H9 (cell line): Measurements from ENCODE around the gene KAZN. TPM values are rescaled to one million over a fixed set of nuclear protein-coding genes. Genes with fewer than 3 reads are reported as not detected.

Experiments used
- DNase-seq: peaks from one replicate; pipeline ENCODE4 v3.0.0-alpha.2; 2017
- H2AFZ ChIP-seq: one replicate; pipeline ENCODE4 v1.6.1; 2013; ENCODE audit warnings: mild to moderate bottlenecking, low read length, control low read depth, moderate library complexity
- H2AK5ac ChIP-seq: 2 replicates; pipeline ENCODE4 v1.6.1; 2013; ENCODE audit warnings: low read length, control low read depth, mixed read lengths; ENCODE audit not compliant: insufficient read length
- H2BK120ac ChIP-seq: one replicate; pipeline ENCODE4 v1.6.1; 2013; ENCODE audit warnings: low read depth, mild to moderate bottlenecking, low read length, control low read depth, inconsistent platforms; ENCODE audit not compliant: poor library complexity, severe bottlenecking
- H2BK12ac ChIP-seq: 2 replicates; pipeline ENCODE4 v1.6.1; 2013; ENCODE audit warnings: low read length, control low read depth, mixed read lengths, low read depth; ENCODE audit not compliant: insufficient read length
- H2BK15ac ChIP-seq: 2 replicates; pipeline ENCODE4 v1.6.1; 2013; ENCODE audit warnings: low read depth, low read length, control low read depth
- H2BK20ac ChIP-seq: one replicate; pipeline ENCODE4 v1.6.1; 2013; ENCODE audit warnings: low read depth, mild to moderate bottlenecking, low read length, control low read depth, inconsistent platforms; ENCODE audit not compliant: poor library complexity, severe bottlenecking
- H2BK5ac ChIP-seq: 2 replicates; pipeline ENCODE4 v1.6.1; 2013; ENCODE audit warnings: low read length, control low read depth, mixed read lengths; ENCODE audit not compliant: insufficient read length
- H3K14ac ChIP-seq: 2 replicates; pipeline ENCODE4 v1.6.1; 2013; ENCODE audit warnings: low read length, control low read depth; ENCODE audit not compliant: insufficient read depth
- H3K18ac ChIP-seq: 2 replicates; pipeline ENCODE4 v1.6.1; 2013; ENCODE audit warnings: low read depth, mild to moderate bottlenecking, mixed read lengths, low read length, control low read depth; ENCODE audit not compliant: insufficient read length
- H3K23ac ChIP-seq: 2 replicates; pipeline ENCODE4 v1.6.1; 2013; ENCODE audit warnings: low read length, control low read depth, mixed read lengths, low read depth; ENCODE audit not compliant: insufficient read length
- H3K23me2 ChIP-seq: 2 replicates; pipeline ENCODE4 v1.6.1; 2013; ENCODE audit warnings: low read depth, mild to moderate bottlenecking, mixed read lengths, low read length, control low read depth; ENCODE audit not compliant: insufficient read length, poor library complexity, severe bottlenecking
- H3K27ac ChIP-seq: 2 replicates; pipeline ENCODE4 v1.5.1; 2013; ENCODE audit warnings: low read length, control low read depth, mixed read lengths, low read depth; ENCODE audit not compliant: insufficient read length
- H3K27me3 ChIP-seq: 2 replicates; pipeline ENCODE4 v1.6.1; 2013; ENCODE audit warnings: low read length, control low read depth, inconsistent platforms; ENCODE audit not compliant: insufficient read depth
- H3K4ac ChIP-seq: 2 replicates; pipeline ENCODE4 v1.6.1; 2013; ENCODE audit warnings: low read depth, mild to moderate bottlenecking, control low read depth, inconsistent platforms, low read length, moderate library complexity
- H3K4me1 ChIP-seq: 2 replicates; pipeline ENCODE4 v1.6.1; 2013; ENCODE audit warnings: low read length, control low read depth, inconsistent platforms; ENCODE audit not compliant: insufficient read depth
- H3K4me2 ChIP-seq: 2 replicates; pipeline ENCODE4 v1.6.1; 2013; ENCODE audit warnings: low read length, control low read depth, mixed read lengths; ENCODE audit not compliant: insufficient read length, insufficient read depth
- H3K56ac ChIP-seq: 2 replicates; pipeline ENCODE4 v1.6.1; 2013; ENCODE audit warnings: low read depth, mild to moderate bottlenecking, mixed read lengths, low read length, control low read depth; ENCODE audit not compliant: insufficient read length
- H3K79me1 ChIP-seq: 2 replicates; pipeline ENCODE4 v1.6.1; 2013; ENCODE audit warnings: low read depth, mild to moderate bottlenecking, moderate library complexity, low read length, control low read depth, inconsistent platforms; ENCODE audit not compliant: insufficient read depth, poor library complexity, severe bottlenecking
- H3K79me2 ChIP-seq: 2 replicates; pipeline ENCODE4 v1.6.1; 2013; ENCODE audit warnings: low read length, control low read depth, inconsistent platforms; ENCODE audit not compliant: insufficient read depth
- H3K9ac ChIP-seq: 2 replicates; pipeline ENCODE4 v1.6.1; 2013; ENCODE audit warnings: low read length, control low read depth, mixed read lengths; ENCODE audit not compliant: insufficient read length; ENCODE audit errors: extremely low read depth
- H3K9me3 ChIP-seq: one replicate; pipeline ENCODE4 v1.6.1; 2013; ENCODE audit warnings: low read depth, low read length, inconsistent platforms; ENCODE audit not compliant: control insufficient read depth
- H3T11ph ChIP-seq: one replicate; pipeline ENCODE4 v1.6.1; 2013; ENCODE audit warnings: mild to moderate bottlenecking, low read length, control low read depth, inconsistent platforms
- H4K20me1 ChIP-seq: one replicate; pipeline ENCODE4 v1.6.1; 2013; ENCODE audit not compliant: control insufficient read depth, insufficient read length, insufficient read depth
- H4K5ac ChIP-seq: 2 replicates; pipeline ENCODE4 v1.6.1; 2013; ENCODE audit warnings: low read depth, mild to moderate bottlenecking, mixed read lengths, low read length, control low read depth; ENCODE audit not compliant: insufficient read length
- H4K8ac ChIP-seq: replicated peaks from 2 replicates; pipeline ENCODE4 v1.6.1; 2013; ENCODE audit warnings: low read length, control low read depth, mixed read lengths, low read depth; ENCODE audit not compliant: insufficient read length
- H4K91ac ChIP-seq: 2 replicates; pipeline ENCODE4 v1.6.1; 2013; ENCODE audit warnings: low read depth, mild to moderate bottlenecking, moderate library complexity, mixed read lengths, low read length, control low read depth; ENCODE audit not compliant: insufficient read length
- H3K27ac Mint-ChIP-seq, 3 experiments: 2 replicates in 2 of 3; 3 replicates in 1 of 3; pipeline ENCODE4 v1.8.0; 2020 to 2021; ENCODE audit warnings: mixed read lengths in 3 of 3, mild to moderate bottlenecking in 1 of 3, moderate library complexity in 1 of 3
- H3K27me3 Mint-ChIP-seq: 2 replicates; pipeline ENCODE4 v1.8.0; 2021; ENCODE audit warnings: low read depth, mild to moderate bottlenecking, moderate library complexity, mixed read lengths
- H3K36me3 Mint-ChIP-seq, 3 experiments: 2 replicates in 2 of 3; 3 replicates in 1 of 3; pipeline ENCODE4 v1.8.0; 2020 to 2021; ENCODE audit warnings: low read depth in 3 of 3, mixed read lengths in 3 of 3; ENCODE audit not compliant: insufficient read depth in 1 of 3
- H3K4me1 Mint-ChIP-seq, 2 experiments: 2 replicates each; pipeline ENCODE4 v1.8.0; 2020; ENCODE audit warnings: mixed read lengths in 2 of 2
- H3K4me3 Mint-ChIP-seq, 2 experiments: 2 replicates in 1 of 2; 3 replicates in 1 of 2; pipeline ENCODE4 v1.8.0; 2020 to 2021; ENCODE audit warnings: mild to moderate bottlenecking in 2 of 2, mixed read lengths in 2 of 2, moderate library complexity in 1 of 2
- H3K9me3 Mint-ChIP-seq, 2 experiments: 2 replicates in 1 of 2; 3 replicates in 1 of 2; pipeline ENCODE4 v1.8.0; 2020; ENCODE audit warnings: mild to moderate bottlenecking in 2 of 2, mixed read lengths in 2 of 2, moderate library complexity in 1 of 2
- CTCF ChIP-seq: fragments of 200-600 bp; sonication (generic); conservative IDR thresholded peaks from 3 replicates; pipeline ENCODE4 v1.8.0; 2021; ENCODE audit warnings: antibody characterized with exemption, mild to moderate bottlenecking
- WGBS: extraction: QIAGEN DNeasy Blood & Tissue Kit; methylation state at CpG from one replicate; pipeline ENCODE4 v1.1.7; 2013; ENCODE audit warnings: missing lambda C conversion rate, low lambda C conversion rate, mixed read lengths; ENCODE audit not compliant: insufficient read length; ENCODE audit errors: extremely low coverage; 5-methylcytosine and 5-hydroxymethylcytosine counted together
- total RNA-seq: library from RNA; stranded (reverse); gene quantifications from 2 replicates; pipeline ENCODE4 v1.2.1, GENCODE V29; 2021

The KAZN gene
- total RNA-seq, 1 experiment from 2014 or later: 7.6 TPM

- peaks cover 2 to 6% of the 10 kb centered on the region in 2 experiments; a peak in 3 of 4 replicates for H3K4me1 Mint-ChIP-seq
- no CpG with 5 or more reads among the region's 7 CpGs for WGBS
- Histone ChIP-seq H3T11ph (no peak overlapping the region), H2BK12ac (no peak overlapping the region), H3K4me2 (no peak overlapping the region), H4K8ac (no peak overlapping the region), H3K23ac (no peak overlapping the region), H3K18ac (no peak overlapping the region), H2BK15ac (no peak overlapping the region), H3K56ac (no peak overlapping the region), H4K91ac (no peak overlapping the region), H2BK20ac (no peak overlapping the region), H3K79me2 (no peaks in the 10 kb centered on the region), H4K5ac (no peak overlapping the region), H3K23me2 (no peaks in the 10 kb centered on the region), H3K27ac (no peak overlapping the region), H3K79me1 (no peaks in the 10 kb centered on the region), H3K9ac (no peak overlapping the region), H2AFZ (no peak overlapping the region), H2BK5ac (no peak overlapping the region), H3K4ac (no peak overlapping the region), H4K20me1 (no peaks in the 10 kb centered on the region), H3K9me3 (no peaks in the 10 kb centered on the region), H3K14ac (no peak overlapping the region), H3K4me1 (no peaks in the 10 kb centered on the region), H3K27me3 (no peaks in the 10 kb centered on the region), H2AK5ac (no peak overlapping the region), H2BK120ac (no peak overlapping the region)
- H3K4me3 Mint-ChIP-seq: no peak overlapping the region
- DNase-seq: peak; percentile 53
- no peaks in the 10 kb centered on the region for H3K9me3 Mint-ChIP-seq
- peak; percentile 79 for TF ChIP-seq CTCF
- no peaks in the 10 kb centered on the region for H3K36me3 Mint-ChIP-seq
- no peaks in the 10 kb centered on the region for H3K27me3 Mint-ChIP-seq
- no peak overlapping the region for H3K27ac Mint-ChIP-seq
These were observed 439.9 kb downstream of the KAZN start for GRCh38 chr1:15038232-15039016.
